Liver (tissue), 9 donors: Measurements from ENCODE around the gene EML4. TPM values are rescaled to one million over a fixed set of nuclear protein-coding genes. Genes with fewer than 3 reads are reported as not detected.

Source experiments
- DNase-seq: peaks from one replicate; pipeline ENCODE4 v3.0.0-alpha.2; 2017; ENCODE audit warnings: low spot score
- H3K27ac ChIP-seq, 2 donors: one replicate each; pipeline ENCODE4 v1.7.0; 2013; ENCODE audit warnings: inconsistent platforms in 2 of 2, low read length in 2 of 2, control low read depth in 1 of 2, low read depth in 1 of 2, mild to moderate bottlenecking in 1 of 2
- H3K27me3 ChIP-seq, 4 donors: one replicate each; pipeline versions ENCODE4 v1.6.1 to v1.7.0; 2013; ENCODE audit warnings: low read length in 3 of 4, inconsistent platforms in 1 of 4, mild to moderate bottlenecking in 1 of 4, moderate library complexity in 1 of 4; ENCODE audit not compliant: control insufficient read depth in 4 of 4, insufficient read depth in 4 of 4
- H3K36me3 ChIP-seq, 4 donors: one replicate each; pipeline versions ENCODE4 v1.6.1 to v1.7.0; 2013; ENCODE audit warnings: low read length in 3 of 4, mild to moderate bottlenecking in 3 of 4, low read depth in 1 of 4, moderate library complexity in 1 of 4; ENCODE audit not compliant: control insufficient read depth in 4 of 4, insufficient read depth in 3 of 4
- H3K4me1 ChIP-seq, 4 donors: one replicate each; pipeline versions ENCODE4 v1.6.1 to v1.7.0; 2013; ENCODE audit warnings: low read length in 3 of 4, mild to moderate bottlenecking in 3 of 4, moderate library complexity in 1 of 4; ENCODE audit not compliant: control insufficient read depth in 4 of 4, insufficient read depth in 4 of 4
- H3K4me3 ChIP-seq, 3 donors: one replicate each; pipeline versions ENCODE4 v1.6.1 to v1.7.0; 2013; ENCODE audit warnings: low read length in 3 of 3, control low read depth in 1 of 3, low read depth in 1 of 3, mild to moderate bottlenecking in 1 of 3
- H3K9ac ChIP-seq, 2 donors: one replicate each; pipeline ENCODE4 v1.7.0; 2013; ENCODE audit warnings: low read length in 2 of 2, mild to moderate bottlenecking in 2 of 2, moderate library complexity in 2 of 2, control low read depth in 1 of 2, low read depth in 1 of 2
- H3K9me3 ChIP-seq, 4 donors: one replicate each; pipeline versions ENCODE4 v1.6.1 to v1.7.0; 2013; ENCODE audit warnings: low read length in 3 of 4; ENCODE audit not compliant: control insufficient read depth in 4 of 4
- FOXA1 ChIP-seq: IDR thresholded peaks from 2 replicates; pipeline ENCODE4 v1.6.1; 2016; ENCODE audit warnings: antibody characterized with exemption
- FOXA2 ChIP-seq: IDR thresholded peaks from 2 replicates; pipeline ENCODE4 v1.6.1; 2016; ENCODE audit warnings: antibody characterized with exemption
- GABPA ChIP-seq, 2 donors: IDR thresholded peaks in 1 of 2; conservative IDR thresholded peaks in 1 of 2; 2 replicates each; pipeline ENCODE4 v1.6.1; 2016; ENCODE audit warnings: antibody characterized with exemption in 2 of 2, mild to moderate bottlenecking in 1 of 2, moderate library complexity in 1 of 2
- HNF4A ChIP-seq, 2 donors: conservative IDR thresholded peaks; 2 replicates each; pipeline ENCODE4 v1.6.1; 2016; ENCODE audit warnings: antibody characterized with exemption in 2 of 2, mild to moderate bottlenecking in 2 of 2
- HNF4G ChIP-seq: IDR thresholded peaks from 2 replicates; pipeline ENCODE4 v1.6.1; 2016; ENCODE audit warnings: antibody characterized with exemption
- JUND ChIP-seq, 2 donors: IDR thresholded peaks; 2 replicates each; pipeline ENCODE4 v1.6.1; 2016; ENCODE audit warnings: antibody characterized with exemption in 2 of 2
- NR2F2 ChIP-seq: IDR thresholded peaks from 2 replicates; pipeline ENCODE4 v1.6.1; 2016; ENCODE audit warnings: antibody characterized with exemption
- RAD21 ChIP-seq, 2 donors: IDR thresholded peaks; 2 replicates each; pipeline ENCODE4 v1.6.1; 2016; ENCODE audit warnings: antibody characterized with exemption in 2 of 2, mild to moderate bottlenecking in 2 of 2
- RXRA ChIP-seq, 2 donors: IDR thresholded peaks; 2 replicates each; pipeline ENCODE4 v1.6.1; 2017 to 2018; ENCODE audit warnings: antibody characterized with exemption in 2 of 2, mild to moderate bottlenecking in 1 of 2
- SP1 ChIP-seq: IDR thresholded peaks from 2 replicates; pipeline ENCODE4 v1.6.1; 2018; ENCODE audit warnings: antibody characterized with exemption, mild to moderate bottlenecking
- TAF1 ChIP-seq: conservative IDR thresholded peaks from 2 replicates; pipeline ENCODE4 v1.6.1; 2016; ENCODE audit warnings: antibody characterized with exemption, mild to moderate bottlenecking
- YY1 ChIP-seq: IDR thresholded peaks from 2 replicates; pipeline ENCODE4 v1.6.1; 2016; ENCODE audit warnings: antibody characterized with exemption, mild to moderate bottlenecking
- WGBS: extraction: QIAGEN DNeasy Blood & Tissue Kit; methylation state at CpG from one replicate; pipeline ENCODE4 v1.1.7; 2013; 5-methylcytosine and 5-hydroxymethylcytosine counted together
- polyA plus RNA-seq, 2 donors: library from polyadenylated mRNA; stranded (reverse) in 1 of 2; unstranded in 1 of 2; fragments of 200-250 nt in 1 of 2; fragments of >200 nt in 1 of 2; fragmentation: Nextera tagmentation in 1 of 2; extraction: Ambion mirVana in 1 of 2; gene quantifications; one replicate each; pipeline versions ENCODE4 v1.2.1 to v1.2.3, GENCODE V29; 2013 to 2015
- total RNA-seq, 2 donors: library from RNA; depleted of rRNA; stranded (reverse); fragments of >200 nt; gene quantifications; one replicate each; pipeline ENCODE4 v1.2.3, GENCODE V29; 2014
- TF ChIP-seq, protein P1 (sequence below): IDR thresholded peaks from 2 replicates; pipeline ENCODE4 v1.6.1; 2016; ENCODE audit warnings: antibody characterized with exemption
- TF ChIP-seq, protein P2 (sequence below): IDR thresholded peaks from 2 replicates; pipeline ENCODE4 v1.6.1; 2016; ENCODE audit warnings: antibody characterized with exemption
- TF ChIP-seq, protein P3 (sequence below): fragments of 150-350 bp; IDR thresholded peaks from 2 replicates; pipeline ENCODE4 v1.5.1; 2017; ENCODE audit warnings: improper control_type of control experiment, low read depth, low read length; ENCODE audit not compliant: missing input control
- TF ChIP-seq, protein P4 (sequence below): IDR thresholded peaks from 2 replicates; pipeline ENCODE4 v1.6.1; 2016; ENCODE audit warnings: antibody characterized with exemption
- donor health status: healthy.
- donor health status: healthy.
- donor health status: healthy.
- donor health status: healthy.
- donor health status: healthy.

Gene EML4
- total and polyA plus RNA-seq, 4 donors, result 12.8 to 49.6 (median 34.8) TPM

DNA sequence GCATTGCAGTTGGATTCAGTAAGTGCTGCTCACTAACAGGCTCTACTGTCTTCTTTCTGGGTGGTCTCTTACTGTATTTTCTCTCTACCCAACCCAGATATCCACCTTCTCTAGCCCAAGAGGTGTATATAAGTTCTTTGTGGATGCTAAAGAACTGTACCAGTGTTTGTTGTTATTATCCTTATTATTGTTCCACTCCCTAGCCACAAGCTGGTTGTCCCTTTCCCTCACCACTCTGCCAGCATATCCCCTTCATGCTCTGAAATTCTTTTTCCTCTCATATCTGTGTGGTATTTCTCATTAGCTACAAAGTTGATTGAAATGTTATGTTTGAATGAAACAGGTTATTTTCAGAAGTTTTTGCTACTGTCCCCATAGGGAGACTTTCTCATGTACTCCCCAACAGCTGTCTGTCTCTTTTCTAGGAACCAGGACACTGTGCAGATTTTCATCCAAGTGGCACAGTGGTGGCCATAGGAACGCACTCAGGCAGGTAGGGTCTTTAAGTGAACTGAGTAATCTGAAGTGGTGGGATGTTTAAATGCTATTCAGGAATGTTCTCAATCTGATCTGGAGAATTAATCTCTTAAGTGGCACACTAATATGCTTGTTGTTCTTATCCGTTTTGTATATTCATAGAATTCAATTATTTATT lies 135.0 kb downstream of the EML4 start:
- Histone ChIP-seq H3K4me3 (no peak overlapping the region), H3K36me3 (peaks cover 5 to 46% (median 31%) of the 10 kb centered on the region in 4 donors), H3K27me3 (no peaks in the 10 kb centered on the region), H3K9ac (no peak overlapping the region), H3K27ac (no peak overlapping the region), H3K9me3 (no peaks in the 10 kb centered on the region), H3K4me1 (no peaks in the 10 kb centered on the region)
- 96% methylated on average over 2 of the region's 2 CpGs for WGBS
- DNase-seq, result no peak
- TF ChIP-seq FOXA1, result no peak
- no peak for TF ChIP-seq SP1
- TF ChIP-seq, protein P1, sequence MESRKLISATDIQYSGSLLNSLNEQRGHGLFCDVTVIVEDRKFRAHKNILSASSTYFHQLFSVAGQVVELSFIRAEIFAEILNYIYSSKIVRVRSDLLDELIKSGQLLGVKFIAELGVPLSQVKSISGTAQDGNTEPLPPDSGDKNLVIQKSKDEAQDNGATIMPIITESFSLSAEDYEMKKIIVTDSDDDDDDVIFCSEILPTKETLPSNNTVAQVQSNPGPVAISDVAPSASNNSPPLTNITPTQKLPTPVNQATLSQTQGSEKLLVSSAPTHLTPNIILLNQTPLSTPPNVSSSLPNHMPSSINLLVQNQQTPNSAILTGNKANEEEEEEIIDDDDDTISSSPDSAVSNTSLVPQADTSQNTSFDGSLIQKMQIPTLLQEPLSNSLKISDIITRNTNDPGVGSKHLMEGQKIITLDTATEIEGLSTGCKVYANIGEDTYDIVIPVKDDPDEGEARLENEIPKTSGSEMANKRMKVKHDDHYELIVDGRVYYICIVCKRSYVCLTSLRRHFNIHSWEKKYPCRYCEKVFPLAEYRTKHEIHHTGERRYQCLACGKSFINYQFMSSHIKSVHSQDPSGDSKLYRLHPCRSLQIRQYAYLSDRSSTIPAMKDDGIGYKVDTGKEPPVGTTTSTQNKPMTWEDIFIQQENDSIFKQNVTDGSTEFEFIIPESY, result no peak
- TF ChIP-seq YY1, result no peak
- TF ChIP-seq, protein P2, sequence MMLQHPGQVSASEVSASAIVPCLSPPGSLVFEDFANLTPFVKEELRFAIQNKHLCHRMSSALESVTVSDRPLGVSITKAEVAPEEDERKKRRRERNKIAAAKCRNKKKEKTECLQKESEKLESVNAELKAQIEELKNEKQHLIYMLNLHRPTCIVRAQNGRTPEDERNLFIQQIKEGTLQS, result no peak
- no peak for TF ChIP-seq TAF1
- TF ChIP-seq HNF4G, result no peak
- no peak for TF ChIP-seq JUND (IDR thresholded peaks at IDR 0.05)
- TF ChIP-seq, protein P3, sequence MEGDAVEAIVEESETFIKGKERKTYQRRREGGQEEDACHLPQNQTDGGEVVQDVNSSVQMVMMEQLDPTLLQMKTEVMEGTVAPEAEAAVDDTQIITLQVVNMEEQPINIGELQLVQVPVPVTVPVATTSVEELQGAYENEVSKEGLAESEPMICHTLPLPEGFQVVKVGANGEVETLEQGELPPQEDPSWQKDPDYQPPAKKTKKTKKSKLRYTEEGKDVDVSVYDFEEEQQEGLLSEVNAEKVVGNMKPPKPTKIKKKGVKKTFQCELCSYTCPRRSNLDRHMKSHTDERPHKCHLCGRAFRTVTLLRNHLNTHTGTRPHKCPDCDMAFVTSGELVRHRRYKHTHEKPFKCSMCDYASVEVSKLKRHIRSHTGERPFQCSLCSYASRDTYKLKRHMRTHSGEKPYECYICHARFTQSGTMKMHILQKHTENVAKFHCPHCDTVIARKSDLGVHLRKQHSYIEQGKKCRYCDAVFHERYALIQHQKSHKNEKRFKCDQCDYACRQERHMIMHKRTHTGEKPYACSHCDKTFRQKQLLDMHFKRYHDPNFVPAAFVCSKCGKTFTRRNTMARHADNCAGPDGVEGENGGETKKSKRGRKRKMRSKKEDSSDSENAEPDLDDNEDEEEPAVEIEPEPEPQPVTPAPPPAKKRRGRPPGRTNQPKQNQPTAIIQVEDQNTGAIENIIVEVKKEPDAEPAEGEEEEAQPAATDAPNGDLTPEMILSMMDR, result no peak
- TF ChIP-seq NR2F2, result no peak
- no peak for TF ChIP-seq GABPA (IDR thresholded peaks at IDR 0.05 in 1 of 2, conservative IDR thresholded peaks at IDR 0.05 in 1 of 2)
- TF ChIP-seq FOXA2, result no peak
- TF ChIP-seq, protein P4, sequence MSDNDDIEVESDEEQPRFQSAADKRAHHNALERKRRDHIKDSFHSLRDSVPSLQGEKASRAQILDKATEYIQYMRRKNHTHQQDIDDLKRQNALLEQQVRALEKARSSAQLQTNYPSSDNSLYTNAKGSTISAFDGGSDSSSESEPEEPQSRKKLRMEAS, result no peak
- TF ChIP-seq HNF4A (conservative IDR thresholded peaks at IDR 0.05), result no peak
- no peak for TF ChIP-seq RAD21 (IDR thresholded peaks at IDR 0.05)
- TF ChIP-seq RXRA (IDR thresholded peaks at IDR 0.05), result no peak

DNA sequence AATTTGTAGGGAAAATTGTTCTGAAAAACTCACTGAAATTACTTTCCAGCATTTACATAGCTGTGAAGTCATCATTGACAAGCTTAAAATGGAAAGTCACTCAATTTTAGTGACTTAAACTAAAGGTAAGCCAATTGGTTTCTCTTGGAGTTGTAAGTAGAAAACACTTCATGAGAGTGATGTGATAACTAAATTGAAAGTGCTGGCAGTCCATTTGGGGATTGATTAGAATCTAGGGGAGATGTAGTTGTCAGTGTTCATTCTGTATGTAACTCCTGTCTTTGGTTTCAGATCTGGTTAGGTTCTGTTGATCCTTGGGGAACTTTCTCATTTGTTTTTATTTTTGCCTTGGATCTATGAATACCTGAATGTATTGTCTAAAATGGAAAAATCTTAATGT lies 138.0 kb downstream of the EML4 start:
- Histone ChIP-seq H3K4me1 (no peaks in the 10 kb centered on the region), H3K9me3 (no peaks in the 10 kb centered on the region), H3K36me3 (peaks cover 5 to 38% (median 24%) of the 10 kb centered on the region in 4 donors), H3K4me3 (no peak overlapping the region), H3K27me3 (no peaks in the 10 kb centered on the region), H3K9ac (no peak overlapping the region), H3K27ac (no peak overlapping the region)
- no peak for DNase-seq
- TF ChIP-seq, protein P3, result no peak
